ENCODE measurements around the gene TMPRSS2.

TMPRSS2 gene

DNA sequence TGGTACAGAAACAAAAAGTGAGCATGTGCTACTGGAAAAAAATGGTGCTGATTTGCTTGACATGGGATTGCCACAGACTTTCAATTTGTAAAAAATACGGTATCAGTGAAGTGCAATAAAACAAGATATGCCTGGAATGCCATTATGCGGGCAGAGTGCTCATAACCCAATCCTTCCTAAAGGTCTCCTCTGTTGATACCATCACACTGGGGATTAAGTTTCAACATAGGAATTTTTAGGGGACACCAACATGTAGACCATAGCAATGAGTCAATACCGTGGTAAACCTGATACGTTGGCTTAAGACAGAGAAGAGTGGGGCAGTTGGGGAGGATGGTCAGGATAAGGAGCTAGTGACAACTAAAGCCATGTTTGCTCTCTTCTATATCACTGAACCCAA lies 61.4 kb downstream of the TMPRSS2 start:
- DNase-seq, result no peak

DNA sequence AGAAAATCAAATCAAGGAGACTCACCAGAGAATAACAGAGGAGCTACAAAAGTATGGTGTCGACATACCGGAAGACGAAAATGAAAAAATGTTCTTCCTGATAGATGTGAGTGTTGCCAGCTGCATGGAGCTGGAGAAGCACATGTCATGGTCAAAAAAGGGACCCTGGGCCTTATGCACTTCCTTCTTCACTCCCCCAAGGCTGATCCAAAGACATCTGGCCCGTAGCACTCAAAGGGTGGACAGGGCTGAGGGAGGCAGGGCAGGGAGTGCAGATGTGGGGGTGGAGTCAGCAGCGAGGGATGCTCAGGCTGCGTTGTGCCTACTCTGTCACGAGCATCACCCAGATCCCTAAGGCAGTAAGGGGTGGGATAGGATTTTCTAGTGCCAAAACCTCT lies 62.5 kb downstream of the TMPRSS2 start:
- no peak for DNase-seq

DNA sequence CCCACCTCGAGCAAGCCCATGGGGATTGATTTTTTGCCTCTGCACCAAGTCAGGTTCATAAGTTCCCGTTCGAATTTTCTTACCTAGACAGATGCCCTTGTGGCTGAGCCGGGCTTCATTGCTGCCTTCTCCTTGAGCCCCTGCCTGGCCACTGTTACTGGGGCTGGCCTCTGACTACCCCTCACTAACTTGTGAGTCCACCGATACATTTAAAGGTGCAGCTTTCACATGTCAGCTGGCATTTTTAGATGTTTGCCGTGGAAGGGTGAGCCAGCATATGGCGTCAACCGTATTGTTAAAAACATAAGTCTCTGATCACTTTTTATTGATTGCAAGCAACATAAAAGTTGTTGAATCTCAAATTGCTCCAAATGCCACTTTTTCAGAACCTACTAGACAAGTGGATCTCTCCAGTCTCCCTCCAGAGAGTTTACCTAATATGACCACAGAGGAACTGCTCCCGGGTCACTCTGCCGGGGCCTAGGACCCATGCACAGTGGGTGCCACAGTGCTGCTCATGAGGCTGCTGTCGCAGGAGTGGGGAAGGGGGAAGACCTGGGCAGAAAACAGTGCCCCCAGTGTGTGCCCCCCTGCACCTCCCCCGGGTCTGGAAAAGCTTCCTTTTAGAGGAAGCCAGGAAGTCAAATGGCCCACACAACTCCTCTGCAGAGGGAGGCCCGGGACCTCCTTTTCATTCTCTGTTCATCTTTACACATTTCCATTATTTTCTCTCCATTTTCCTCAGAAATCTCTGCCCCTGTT lies 63.1 kb downstream of the TMPRSS2 start:
- DNase-seq, result no peak

DNA sequence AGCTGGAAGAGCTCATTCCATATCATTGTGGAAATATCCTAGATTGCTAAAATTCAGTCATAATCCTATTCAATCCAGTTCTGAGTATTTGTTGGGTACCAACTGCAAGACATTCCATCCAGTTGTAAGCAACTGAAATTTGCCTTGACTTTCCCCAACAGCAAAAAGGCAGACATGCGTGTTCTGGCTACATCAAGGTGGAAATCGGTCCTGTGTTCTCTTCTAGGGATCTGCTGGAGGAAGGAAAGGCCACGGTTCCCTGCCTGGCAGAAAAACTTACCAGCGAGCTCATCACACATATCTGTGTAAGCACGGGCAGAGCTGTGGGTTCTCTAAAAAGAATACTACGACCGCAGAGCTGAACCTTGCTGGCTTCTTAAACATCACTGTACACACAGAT lies 64.4 kb downstream of the TMPRSS2 start:
- no peak for DNase-seq

DNA sequence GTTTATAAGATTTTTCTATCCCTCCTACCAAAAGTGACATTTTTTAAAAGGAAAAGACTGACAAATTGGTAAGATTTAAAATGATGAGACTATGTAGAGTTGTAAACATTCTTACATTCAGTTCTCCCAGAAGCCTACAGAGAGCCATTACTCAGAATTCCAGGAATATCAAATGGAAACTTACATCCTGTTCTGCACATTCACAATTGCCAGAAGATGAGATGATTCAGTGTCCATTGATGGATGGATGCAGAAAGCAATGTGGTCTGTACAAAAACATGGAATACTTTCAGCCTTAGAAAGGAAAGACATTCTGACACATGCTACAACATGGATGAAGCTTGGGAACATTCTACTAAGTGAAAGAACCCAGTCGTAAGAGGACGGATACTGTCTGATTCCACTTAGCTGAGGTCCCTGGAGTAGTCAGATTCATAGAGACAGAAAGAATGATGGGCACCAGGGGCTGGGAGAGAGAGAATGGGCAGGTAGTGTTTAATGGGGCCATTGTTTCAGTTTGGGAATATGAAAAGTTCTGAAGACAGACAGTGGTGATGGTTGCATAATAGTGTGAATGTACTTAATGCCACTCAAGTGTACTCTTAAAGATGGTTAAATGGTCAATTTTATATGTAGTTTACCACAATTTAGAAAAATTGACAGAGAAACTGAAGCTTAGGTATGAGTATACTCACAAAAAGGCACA lies 65.3 kb downstream of the TMPRSS2 start:
- no peak for DNase-seq

DNA sequence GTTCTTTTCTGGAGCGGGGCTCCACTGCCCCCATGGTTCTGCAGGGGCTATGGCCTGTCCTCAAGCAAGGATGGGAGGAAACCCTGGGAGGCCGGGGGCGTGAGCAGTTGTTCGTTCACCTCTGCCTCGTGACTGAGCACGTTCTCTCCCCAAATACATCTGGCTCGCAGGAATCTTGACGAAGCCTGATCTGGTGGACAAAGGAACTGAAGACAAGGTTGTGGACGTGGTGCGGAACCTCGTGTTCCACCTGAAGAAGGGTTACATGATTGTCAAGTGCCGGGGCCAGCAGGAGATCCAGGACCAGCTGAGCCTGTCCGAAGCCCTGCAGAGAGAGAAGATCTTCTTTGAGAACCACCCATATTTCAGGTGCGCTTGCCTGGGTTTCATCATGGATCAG lies 66.4 kb downstream of the TMPRSS2 start:
- DNase-seq, result no peak

DNA sequence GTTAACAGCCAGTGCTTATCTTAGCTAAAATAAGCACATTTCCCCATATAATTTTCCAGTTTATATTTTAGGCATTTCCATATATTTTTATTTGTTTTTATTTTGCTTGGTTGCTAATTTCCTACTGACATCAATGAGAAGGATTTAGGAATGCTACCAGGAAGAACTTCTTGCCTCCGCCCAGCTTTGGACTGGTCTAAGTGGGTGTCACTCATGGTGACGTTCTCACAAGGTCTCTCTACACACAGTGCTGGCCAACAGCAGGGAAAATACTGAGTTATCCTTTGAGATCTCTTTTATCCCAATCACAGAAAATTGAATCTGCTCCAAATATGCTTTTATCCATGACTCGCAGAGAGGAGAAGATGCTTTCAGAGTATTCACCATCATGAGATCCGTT lies 68.7 kb downstream of the TMPRSS2 start:
- DNase-seq, result no peak

DNA sequence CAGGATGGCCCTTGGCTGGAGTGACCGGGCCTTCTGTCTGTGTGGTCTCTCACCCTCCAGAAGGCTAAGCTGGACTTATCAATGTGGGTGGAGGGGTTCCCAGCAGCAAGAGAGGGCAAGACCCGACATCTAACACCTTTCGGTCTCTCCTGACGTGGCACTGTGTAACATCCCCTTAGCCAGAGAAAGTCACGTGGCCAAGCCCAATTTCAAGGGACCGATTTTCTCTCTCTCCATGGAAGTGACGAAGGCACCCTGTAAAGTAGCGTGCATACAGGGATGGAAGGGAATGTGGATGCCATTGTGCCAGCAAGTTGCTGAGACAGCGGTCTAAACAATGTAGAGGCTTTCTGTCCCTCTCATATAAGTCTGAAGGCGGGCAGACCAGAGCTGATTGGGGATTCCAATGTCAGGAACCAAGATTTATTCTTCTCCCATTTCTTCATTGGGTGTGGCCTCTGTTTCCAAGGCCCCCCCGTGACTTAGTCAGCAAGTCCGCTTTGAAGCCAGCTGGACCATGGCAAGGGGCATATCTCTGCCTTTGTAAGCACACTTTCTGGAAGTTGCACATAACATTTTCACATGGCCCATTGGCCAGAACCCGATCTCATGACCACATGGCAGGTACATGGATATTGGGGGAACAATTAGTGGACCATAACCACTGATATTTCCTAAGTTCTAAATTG lies 69.4 kb downstream of the TMPRSS2 start:
- no peak for DNase-seq

DNA sequence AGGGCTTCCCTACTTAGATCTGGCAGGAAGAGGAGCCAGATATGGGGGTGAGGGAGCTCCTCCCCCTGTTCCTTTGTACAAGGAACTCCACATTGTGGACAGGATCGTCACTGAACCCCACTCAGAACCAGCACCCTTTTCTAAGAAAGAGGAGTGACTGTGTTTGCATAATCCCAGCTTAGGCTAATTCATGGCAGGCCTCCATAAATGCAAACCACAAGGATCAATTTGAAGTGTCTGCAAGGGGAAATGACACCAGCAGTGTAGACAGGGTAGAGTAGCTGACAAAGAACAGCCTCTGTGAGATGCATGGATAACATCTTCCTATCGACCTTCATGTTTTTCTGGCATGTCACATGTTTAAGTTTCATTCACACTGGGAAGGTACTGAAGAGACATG lies 70.2 kb downstream of the TMPRSS2 start:
- DNase-seq, result no peak

DNA sequence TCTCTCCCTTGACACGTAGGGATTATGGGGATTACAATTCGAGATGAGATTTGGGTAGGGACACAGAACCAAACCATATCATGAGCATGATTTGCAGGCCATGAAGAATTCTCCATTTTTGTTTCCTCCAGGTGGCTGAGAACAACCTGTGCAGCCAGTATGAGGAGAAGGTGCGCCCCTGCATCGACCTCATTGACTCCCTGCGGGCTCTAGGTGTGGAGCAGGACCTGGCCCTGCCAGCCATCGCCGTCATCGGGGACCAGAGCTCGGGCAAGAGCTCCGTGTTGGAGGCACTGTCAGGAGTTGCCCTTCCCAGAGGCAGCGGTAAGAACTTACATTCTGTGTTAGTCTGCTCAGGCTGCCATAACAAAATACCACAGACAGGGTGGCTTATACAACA lies 72.3 kb downstream of the TMPRSS2 start:
- no peak for DNase-seq

DNA sequence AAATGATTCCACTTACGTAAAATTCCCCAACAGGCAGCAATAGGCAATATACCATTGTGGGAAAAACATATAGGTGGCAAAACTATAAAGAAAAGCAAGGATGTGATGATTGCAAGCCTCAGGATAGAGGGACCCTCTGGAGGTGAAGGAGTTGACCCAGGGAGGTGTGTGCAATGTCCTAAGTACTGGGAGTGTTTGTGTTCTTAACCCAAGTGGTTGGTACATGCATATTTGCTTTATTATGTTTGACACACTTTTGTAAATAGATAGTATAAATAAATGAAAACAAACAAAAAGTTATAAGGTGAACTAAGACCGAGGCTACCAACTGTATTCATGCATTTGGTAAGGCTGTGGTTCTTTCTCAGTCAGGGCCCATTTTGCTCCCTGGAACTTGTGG lies 74.4 kb downstream of the TMPRSS2 start:
- DNase-seq, result no peak

DNA sequence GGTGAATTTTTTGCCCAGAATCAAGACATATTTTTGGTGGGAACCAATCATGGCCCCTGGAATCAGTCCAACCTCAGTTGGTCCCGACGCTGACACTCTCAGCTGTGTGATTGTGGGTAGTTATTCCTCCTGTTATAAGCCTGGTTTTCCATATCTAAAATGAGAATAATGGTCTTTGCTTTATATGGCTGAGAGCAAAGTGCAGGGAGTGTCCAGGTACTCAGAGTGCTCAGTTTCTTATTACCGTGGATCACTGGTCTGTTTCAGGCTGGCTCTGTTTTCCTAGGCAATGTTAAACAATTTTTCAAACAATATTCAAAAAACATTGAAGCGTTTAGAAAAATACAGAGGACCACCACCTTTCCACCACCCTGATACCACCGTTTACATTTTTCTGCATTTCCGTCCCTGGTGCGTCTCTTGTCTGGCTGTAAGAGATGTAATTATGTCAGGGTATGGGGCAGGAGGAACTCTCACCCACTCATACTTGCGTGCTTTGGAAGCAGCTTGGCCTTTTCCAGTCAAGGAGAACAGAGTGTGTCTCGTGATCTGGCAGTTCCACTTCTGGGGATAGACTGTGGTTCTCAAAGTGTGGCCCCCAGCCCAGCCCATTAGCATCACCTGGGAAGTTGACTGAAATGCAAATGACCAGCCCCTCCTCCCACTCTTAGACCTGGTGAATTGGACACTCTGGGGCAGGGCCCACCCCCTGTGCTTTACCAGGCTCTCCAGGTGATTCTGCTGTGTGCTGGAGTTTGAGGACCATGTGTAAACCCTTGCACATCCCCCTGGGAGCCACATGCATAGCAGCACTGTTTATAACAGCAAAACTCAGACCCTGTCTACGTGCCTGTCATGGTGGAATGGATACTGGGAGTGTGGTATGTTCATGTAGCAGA lies 75.1 kb downstream of the TMPRSS2 start:
- DNase-seq, result no peak

DNA sequence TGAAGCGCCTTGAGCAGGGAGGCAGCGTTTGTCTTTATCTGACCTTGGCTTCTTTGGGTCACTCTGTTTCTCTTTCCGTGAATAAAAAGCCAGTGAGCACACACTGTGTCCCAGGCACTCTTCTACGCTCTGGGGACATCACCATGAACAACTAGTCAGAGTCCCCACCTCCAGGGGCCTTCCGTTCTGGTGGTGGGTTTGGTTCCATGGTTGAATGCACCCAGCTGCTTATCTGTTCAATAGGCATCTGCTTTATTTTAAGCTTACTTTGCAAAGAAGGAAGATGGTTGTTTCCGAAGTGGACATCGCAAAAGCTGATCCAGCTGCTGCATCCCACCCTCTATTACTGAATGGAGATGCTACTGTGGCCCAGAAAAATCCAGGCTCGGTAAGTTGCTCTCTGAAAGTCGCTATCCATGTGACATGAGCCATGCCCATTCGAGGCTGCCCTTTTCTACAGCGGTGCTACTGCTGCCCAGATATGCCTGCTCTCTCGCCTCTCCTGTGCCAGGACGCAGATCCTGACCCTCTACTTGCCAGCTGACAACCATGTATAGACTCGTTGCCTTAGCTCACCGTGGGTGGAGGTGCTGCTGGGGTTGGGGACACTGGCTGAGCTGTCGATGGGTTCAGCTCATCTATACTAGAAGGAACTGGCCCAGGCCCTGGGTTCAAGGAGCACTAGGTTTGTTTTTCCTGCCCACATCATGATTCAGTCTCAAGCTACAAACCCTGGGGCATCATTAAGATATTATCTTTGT lies 76.0 kb downstream of the TMPRSS2 start:
- DNase-seq, result no peak

DNA sequence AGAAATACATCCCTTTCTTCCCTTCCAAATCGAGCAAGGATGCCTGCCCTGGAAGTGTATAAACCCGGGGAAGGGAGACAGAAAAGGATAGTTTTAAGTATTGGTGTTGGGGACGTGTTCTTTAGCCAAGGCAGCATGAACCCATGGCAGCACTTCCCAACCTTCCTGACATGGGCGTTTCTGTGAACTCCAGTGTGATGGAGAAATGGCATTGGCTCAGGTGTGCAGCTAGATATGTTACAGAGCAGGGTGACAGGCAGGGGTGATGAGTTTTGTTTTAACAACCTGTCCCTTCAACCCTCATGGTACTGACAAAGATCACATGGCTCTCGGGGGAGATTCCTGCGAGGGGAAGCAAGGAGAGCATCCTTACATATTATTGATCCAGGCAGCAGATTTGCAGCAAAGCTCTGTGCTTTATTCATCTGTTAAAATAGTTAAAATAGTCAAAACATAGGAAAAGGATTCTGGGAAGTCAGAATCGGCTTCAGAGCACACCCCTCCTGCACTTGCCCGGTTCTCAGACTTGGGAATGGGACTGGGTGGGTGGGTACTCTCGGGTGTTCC lies 78.0 kb downstream of the TMPRSS2 start:
- DNase-seq, result no peak

DNA sequence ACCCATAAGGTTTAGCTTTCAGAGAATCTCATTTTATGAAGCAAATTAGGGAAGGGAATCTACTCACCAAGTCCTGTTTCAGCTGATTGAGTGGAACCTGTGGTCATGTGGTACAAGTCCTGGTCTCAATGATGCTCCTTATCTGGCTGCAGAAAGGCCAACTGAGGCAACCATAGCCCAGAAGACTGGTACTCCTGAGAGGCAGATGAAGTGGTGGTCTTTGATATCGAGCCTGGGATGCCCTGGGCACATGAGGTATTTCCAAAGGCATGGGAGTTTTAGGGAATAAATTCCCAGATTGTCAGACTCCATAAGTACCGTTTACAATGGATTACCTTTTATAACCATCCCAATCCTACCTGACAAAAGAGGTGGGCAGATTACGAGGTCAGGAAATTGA lies 78.7 kb downstream of the TMPRSS2 start:
- no peak for DNase-seq

DNA sequence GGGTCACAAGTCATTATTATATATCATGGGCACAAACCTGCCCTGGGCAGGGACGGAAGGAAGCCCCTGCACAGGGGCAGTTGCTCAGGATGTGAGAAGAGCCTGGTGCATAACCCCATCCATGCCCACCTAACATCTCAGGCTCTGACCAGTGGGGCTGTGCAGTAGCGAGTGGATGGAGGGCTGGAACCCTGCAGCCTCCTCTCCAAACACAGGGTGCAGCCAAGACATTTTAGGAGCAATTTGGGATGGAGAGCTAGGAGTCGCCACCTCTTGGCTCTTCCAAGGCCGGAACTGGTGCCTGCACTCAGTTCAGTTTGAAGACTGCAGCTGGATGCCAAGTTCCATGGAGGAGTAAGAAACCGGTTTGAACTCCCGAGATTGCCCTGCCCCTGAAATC lies 79.1 kb downstream of the TMPRSS2 start:
- no peak for DNase-seq

DNA sequence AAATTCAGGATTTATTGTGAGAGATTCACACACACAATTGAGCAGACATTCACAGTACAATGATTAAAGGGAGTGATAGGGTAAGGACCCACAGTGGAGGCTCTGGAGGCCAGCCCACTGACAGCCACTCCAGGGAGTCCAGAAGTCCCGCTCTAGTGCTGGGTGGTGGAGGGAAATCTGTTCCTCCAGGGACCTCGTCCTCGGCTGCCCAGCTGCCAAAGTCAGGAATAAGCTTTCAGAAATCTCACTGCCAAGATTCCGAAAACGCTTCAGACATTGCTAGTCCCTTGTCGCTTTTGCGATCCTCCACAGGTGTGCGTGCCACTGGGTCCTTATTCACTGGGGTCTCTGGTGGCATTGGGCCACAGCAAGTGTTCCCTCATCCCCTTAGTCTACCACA lies 79.6 kb downstream of the TMPRSS2 start:
- no peak for DNase-seq

DNA sequence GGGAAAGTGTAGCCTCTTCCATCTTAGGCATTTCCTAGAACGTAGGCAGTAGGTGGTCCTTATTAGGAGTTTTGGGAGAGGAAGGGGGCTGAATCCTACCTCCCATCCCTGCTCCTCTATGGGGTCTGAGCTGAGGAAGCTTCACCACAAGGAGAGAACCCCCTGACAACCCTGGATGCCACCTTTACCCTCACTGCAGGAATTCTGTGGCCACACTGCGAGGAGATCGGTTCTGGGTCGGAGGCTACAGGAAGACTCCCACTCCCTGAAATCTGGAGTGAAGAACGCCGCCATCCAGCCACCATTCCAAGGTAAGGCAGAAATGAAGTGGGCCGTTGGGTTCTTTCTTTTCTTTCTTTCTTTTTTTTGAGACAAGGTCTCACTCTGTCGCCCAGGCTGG lies 80.4 kb downstream of the TMPRSS2 start:
- no peak for DNase-seq

DNA sequence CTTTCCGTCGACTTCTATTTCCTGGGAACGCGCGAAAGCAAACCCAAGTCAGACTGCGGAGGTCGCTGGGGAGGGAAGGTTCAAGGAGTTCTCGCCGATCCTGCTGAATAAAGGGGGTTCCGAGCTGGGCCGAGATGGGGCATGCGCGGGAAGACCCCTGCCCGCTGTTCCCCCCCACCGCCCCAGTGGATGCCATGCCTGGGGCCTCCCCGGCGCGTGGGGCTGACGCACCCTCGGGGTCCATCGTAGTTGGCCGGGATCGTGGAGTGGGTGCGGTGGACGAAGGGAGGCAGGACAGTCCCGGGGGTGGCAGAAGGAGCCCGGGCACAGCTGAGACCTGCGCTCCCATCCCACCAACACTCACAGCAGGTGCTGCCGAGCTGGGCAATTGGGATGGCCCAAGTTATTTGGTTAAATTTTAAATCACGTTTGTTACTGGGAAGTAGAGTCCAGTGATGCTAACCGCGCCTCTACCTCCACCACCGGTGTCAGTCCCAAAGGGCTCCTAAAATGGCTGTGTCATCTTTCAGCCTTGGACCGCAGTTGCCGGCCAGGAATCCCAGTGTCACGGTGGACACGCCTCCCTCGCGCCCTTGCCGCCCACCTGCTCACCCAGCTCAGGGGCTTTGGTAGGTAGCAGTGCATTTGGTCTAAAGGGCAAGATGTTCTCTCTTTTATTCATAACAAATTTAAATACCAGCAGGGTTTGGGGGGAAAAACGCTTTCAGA lies 81.1 kb downstream of the TMPRSS2 start:
- no peak for DNase-seq

DNA sequence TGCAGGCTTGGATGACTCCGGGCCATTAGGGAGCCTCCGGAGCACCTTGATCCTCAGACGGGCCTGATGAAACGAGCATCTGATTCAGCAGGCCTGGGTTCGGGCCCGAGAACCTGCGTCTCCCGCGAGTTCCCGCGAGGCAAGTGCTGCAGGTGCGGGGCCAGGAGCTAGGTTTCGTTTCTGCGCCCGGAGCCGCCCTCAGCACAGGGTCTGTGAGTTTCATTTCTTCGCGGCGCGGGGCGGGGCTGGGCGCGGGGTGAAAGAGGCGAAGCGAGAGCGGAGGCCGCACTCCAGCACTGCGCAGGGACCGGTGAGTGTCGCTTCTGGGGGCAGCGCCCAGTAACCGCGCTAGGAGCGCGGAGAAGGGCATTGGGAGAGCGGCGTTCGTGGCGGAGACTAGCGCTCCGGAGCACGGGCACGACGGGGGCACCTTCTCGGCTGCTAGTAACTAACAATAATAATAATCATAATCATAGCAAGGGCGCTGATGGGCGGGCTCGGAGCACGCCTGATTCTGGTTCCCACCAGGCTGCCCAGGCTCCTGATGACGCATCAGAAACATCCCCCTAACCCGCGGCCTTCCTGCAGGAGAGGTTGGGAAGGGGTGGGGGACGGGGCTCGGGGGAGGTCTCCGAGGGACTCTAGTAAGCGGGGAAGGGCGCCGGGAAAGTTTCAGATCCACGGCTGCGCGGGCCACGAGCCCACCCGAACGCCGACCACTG lies 81.8 kb downstream of the TMPRSS2 start, which contains the start of gene MX1:
MX1 (plus strand) TSS at position 286 of the 722 bp plus-strand sequence. CDS start 5,832 bp downstream, outside the sequence.
- peak; percentile 79 for DNase-seq
